Panc1 (cell line): Measurements from ENCODE around the gene SENP5.

Experiments used
- POLR2AphosphoS5 ChIP-seq: IDR thresholded peaks from 2 replicates; pipeline ENCODE4 v1.6.1; 2012; ENCODE audit warnings: mild to moderate bottlenecking, low read depth, low read length, moderate library complexity
- TF ChIP-seq, protein P1 (sequence below): fragments of 450-650 bp; IDR thresholded peaks from 2 replicates; pipeline ENCODE4 v1.5.1; 2017; ENCODE audit warnings: mild to moderate bottlenecking

DNA sequence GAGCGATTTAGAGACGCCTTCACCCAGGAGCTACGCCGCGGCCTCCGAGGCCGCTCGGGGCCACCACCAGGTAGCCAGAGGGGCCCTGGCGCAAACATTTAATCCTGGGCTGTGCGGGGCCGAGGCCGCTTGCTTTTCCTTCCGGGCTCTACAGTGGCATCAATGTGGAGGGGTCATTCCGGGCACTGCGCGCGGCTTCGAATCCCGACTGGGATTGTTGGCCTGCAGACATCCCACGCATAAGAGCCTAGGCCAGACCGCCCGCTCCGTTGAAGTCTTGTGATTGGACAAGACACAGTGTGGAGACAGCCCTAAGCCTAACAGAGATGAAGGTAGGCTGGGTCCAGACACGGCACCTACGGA lies 75.2 kb downstream of the SENP5 start:
- TF ChIP-seq, protein P1, sequence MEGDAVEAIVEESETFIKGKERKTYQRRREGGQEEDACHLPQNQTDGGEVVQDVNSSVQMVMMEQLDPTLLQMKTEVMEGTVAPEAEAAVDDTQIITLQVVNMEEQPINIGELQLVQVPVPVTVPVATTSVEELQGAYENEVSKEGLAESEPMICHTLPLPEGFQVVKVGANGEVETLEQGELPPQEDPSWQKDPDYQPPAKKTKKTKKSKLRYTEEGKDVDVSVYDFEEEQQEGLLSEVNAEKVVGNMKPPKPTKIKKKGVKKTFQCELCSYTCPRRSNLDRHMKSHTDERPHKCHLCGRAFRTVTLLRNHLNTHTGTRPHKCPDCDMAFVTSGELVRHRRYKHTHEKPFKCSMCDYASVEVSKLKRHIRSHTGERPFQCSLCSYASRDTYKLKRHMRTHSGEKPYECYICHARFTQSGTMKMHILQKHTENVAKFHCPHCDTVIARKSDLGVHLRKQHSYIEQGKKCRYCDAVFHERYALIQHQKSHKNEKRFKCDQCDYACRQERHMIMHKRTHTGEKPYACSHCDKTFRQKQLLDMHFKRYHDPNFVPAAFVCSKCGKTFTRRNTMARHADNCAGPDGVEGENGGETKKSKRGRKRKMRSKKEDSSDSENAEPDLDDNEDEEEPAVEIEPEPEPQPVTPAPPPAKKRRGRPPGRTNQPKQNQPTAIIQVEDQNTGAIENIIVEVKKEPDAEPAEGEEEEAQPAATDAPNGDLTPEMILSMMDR: no peak
- TF ChIP-seq POLR2AphosphoS5: no peak
